ENCODE measurements around the gene ACER2.
A peak's percentile ranks its signal among the peaks of the same experiment; 100 is the strongest.

The ACER2 gene

DNA sequence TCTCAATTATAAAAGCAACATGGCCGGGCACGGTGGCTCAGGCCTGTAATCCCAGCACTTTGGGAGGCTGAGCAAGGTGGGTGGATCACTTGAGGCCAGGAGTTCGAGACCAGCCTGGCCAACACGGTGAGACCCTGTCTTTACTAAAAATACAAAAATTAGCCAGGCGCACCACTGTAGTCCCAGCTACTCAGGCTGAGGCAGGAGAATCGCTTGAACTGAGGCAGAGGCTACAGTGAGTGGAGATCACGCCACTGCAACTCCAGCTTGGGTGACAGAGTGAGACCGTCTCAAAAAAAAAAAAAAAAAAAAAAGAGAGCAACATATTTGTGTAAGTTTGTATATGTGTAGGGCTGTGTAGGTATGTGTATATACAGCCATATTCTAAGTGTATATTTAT, 36.2 kb upstream of the ACER2 start:
- TF ChIP-seq TCF4 (CRISPR knock-in tag; IDR thresholded peaks at IDR 0.05; ENCODE audit: borderline replicate concordance) (no peak), ESRRG (CRISPR knock-in tag; IDR thresholded peaks at IDR 0.05) (no peak), SNAI2 (CRISPR knock-in tag; IDR thresholded peaks at IDR 0.05) (no peak), ISL1 (CRISPR knock-in tag; IDR thresholded peaks at IDR 0.05) (no peak), CREB5 (CRISPR knock-in tag; IDR thresholded peaks at IDR 0.05; ENCODE audit: low read depth) (no peak)
- TF ChIP-seq, protein P1, sequence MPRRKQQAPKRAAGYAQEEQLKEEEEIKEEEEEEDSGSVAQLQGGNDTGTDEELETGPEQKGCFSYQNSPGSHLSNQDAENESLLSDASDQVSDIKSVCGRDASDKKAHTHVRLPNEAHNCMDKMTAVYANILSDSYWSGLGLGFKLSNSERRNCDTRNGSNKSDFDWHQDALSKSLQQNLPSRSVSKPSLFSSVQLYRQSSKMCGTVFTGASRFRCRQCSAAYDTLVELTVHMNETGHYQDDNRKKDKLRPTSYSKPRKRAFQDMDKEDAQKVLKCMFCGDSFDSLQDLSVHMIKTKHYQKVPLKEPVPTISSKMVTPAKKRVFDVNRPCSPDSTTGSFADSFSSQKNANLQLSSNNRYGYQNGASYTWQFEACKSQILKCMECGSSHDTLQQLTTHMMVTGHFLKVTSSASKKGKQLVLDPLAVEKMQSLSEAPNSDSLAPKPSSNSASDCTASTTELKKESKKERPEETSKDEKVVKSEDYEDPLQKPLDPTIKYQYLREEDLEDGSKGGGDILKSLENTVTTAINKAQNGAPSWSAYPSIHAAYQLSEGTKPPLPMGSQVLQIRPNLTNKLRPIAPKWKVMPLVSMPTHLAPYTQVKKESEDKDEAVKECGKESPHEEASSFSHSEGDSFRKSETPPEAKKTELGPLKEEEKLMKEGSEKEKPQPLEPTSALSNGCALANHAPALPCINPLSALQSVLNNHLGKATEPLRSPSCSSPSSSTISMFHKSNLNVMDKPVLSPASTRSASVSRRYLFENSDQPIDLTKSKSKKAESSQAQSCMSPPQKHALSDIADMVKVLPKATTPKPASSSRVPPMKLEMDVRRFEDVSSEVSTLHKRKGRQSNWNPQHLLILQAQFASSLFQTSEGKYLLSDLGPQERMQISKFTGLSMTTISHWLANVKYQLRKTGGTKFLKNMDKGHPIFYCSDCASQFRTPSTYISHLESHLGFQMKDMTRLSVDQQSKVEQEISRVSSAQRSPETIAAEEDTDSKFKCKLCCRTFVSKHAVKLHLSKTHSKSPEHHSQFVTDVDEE (CRISPR knock-in tag; IDR thresholded peaks at IDR 0.05): no peak
- peak; percentile 18 for ATAC-seq

DNA sequence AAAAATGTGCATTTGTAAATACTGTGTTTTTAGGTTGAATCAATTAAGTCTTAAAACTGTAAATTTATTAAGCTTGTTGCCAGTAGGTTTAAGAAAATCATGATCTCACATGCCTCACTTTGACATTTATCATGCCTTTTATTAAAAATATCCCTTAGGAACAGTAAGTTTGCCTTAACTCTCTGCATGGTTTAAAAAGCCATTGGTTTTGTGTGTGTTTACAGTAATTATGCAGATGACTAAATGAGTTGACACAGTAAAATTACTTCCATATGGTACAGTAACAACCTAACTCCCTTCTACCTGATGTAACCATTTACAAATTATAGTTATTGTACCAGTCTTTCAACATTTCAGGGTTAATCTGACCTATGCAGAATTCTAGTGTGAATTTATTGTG, 35.3 kb upstream of the ACER2 start:
- no peak for ATAC-seq
- TF ChIP-seq TOX (CRISPR knock-in tag; IDR thresholded peaks at IDR 0.05; ENCODE audit: borderline replicate concordance): no peak
- 0 out of 2 replicates have a peak, but pooled peaks have one; percentile 17 for TF ChIP-seq TCF4 (CRISPR knock-in tag; IDR thresholded peaks at IDR 0.05; ENCODE audit: borderline replicate concordance)
- TF ChIP-seq CREB5 (CRISPR knock-in tag; IDR thresholded peaks at IDR 0.05; ENCODE audit: low read depth): 0 out of 2 replicates have a peak, but pooled peaks have one; percentile 33

- TF ChIP-seq RARB (CRISPR knock-in tag; IDR thresholded peaks at IDR 0.05) (no peak), ISL1 (CRISPR knock-in tag; IDR thresholded peaks at IDR 0.05) (no peak), ZC3H10 (CRISPR knock-in tag; IDR thresholded peaks at IDR 0.05) (no peak), ZNF8 (CRISPR knock-in tag; IDR thresholded peaks at IDR 0.05) (no peak), ARNTL (CRISPR knock-in tag; IDR thresholded peaks at IDR 0.05; ENCODE audit: borderline replicate concordance, low read depth) (no peak), ZNF70 (CRISPR knock-in tag; IDR thresholded peaks at IDR 0.05) (no peak), PPARA (CRISPR knock-in tag; IDR thresholded peaks at IDR 0.05; ENCODE audit: borderline replicate concordance) (no peak), BACH2 (CRISPR knock-in tag; IDR thresholded peaks at IDR 0.05; ENCODE audit: borderline replicate concordance) (no peak), ZNF565 (CRISPR knock-in tag; conservative IDR thresholded peaks at IDR 0.05; ENCODE audit: low read depth) (no peak)
- TF ChIP-seq, protein P1 (CRISPR knock-in tag; IDR thresholded peaks at IDR 0.05): no peak
- ATAC-seq: no peak
Observed at GRCh38 chr9:19375538-19375937, 33.3 kb upstream of the ACER2 start.

DNA sequence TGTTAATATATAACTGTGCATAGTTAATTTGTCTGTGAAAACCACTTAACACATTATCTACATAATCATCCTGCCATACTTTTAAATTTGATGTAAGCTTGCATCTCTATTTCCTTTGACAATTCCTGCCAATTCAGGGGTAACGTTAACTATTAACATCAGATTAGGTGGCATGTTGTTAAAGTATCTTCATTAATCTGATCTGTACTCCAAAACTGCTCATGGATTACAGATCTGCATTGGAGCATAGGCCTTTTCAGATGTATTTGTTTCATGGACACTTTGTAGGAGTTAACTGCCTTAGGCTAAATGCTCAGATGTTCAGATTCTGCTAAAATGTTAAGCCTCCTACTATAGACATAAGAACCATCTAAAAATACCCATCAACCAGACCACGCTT, 31.9 kb upstream of the ACER2 start:
- no peak for ATAC-seq
- TF ChIP-seq SNAI2 (CRISPR knock-in tag; IDR thresholded peaks at IDR 0.05) (no peak), PPARA (CRISPR knock-in tag; IDR thresholded peaks at IDR 0.05; ENCODE audit: borderline replicate concordance) (no peak), CREB5 (CRISPR knock-in tag; IDR thresholded peaks at IDR 0.05; ENCODE audit: low read depth) (no peak), TOX (CRISPR knock-in tag; IDR thresholded peaks at IDR 0.05; ENCODE audit: borderline replicate concordance) (no peak), ZNF70 (CRISPR knock-in tag; IDR thresholded peaks at IDR 0.05) (no peak), ZC3H10 (CRISPR knock-in tag; IDR thresholded peaks at IDR 0.05) (no peak), BACH2 (CRISPR knock-in tag; IDR thresholded peaks at IDR 0.05; ENCODE audit: borderline replicate concordance) (no peak), RARB (CRISPR knock-in tag; IDR thresholded peaks at IDR 0.05) (no peak), ZFP30 (CRISPR knock-in tag; IDR thresholded peaks at IDR 0.05) (no peak), ESRRG (CRISPR knock-in tag; IDR thresholded peaks at IDR 0.05) (no peak; the same call in 1 of the 2 replicates), ZNF8 (CRISPR knock-in tag; IDR thresholded peaks at IDR 0.05) (no peak), ZNF565 (CRISPR knock-in tag; conservative IDR thresholded peaks at IDR 0.05; ENCODE audit: low read depth) (no peak), ISL1 (CRISPR knock-in tag; IDR thresholded peaks at IDR 0.05) (no peak), GLIS3 (CRISPR knock-in tag; IDR thresholded peaks at IDR 0.05) (no peak), ARNTL (CRISPR knock-in tag; IDR thresholded peaks at IDR 0.05; ENCODE audit: borderline replicate concordance, low read depth) (no peak), PATZ1 (CRISPR knock-in tag; IDR thresholded peaks at IDR 0.05; ENCODE audit: borderline replicate concordance) (no peak), ZFP3 (CRISPR knock-in tag; IDR thresholded peaks at IDR 0.05) (no peak), TCF4 (CRISPR knock-in tag; IDR thresholded peaks at IDR 0.05; ENCODE audit: borderline replicate concordance) (no peak)
- TF ChIP-seq, protein P1 (CRISPR knock-in tag; IDR thresholded peaks at IDR 0.05): no peak

Data from SK-N-SH treated with all-trans-retinoic acid at 6 μM for 48 hours (cell line).